HG03039 (cell line): ENCODE results near the gene TSPEAR.

Experiments used
- ATAC-seq: cut with Tn5 transposase; IDR thresholded peaks from one replicate; pipeline ENCODE4 v1.9.1; 2021; ENCODE audit warnings: mild to moderate bottlenecking, moderate library complexity; ENCODE audit not compliant: unreplicated experiment

TSPEAR gene

DNA sequence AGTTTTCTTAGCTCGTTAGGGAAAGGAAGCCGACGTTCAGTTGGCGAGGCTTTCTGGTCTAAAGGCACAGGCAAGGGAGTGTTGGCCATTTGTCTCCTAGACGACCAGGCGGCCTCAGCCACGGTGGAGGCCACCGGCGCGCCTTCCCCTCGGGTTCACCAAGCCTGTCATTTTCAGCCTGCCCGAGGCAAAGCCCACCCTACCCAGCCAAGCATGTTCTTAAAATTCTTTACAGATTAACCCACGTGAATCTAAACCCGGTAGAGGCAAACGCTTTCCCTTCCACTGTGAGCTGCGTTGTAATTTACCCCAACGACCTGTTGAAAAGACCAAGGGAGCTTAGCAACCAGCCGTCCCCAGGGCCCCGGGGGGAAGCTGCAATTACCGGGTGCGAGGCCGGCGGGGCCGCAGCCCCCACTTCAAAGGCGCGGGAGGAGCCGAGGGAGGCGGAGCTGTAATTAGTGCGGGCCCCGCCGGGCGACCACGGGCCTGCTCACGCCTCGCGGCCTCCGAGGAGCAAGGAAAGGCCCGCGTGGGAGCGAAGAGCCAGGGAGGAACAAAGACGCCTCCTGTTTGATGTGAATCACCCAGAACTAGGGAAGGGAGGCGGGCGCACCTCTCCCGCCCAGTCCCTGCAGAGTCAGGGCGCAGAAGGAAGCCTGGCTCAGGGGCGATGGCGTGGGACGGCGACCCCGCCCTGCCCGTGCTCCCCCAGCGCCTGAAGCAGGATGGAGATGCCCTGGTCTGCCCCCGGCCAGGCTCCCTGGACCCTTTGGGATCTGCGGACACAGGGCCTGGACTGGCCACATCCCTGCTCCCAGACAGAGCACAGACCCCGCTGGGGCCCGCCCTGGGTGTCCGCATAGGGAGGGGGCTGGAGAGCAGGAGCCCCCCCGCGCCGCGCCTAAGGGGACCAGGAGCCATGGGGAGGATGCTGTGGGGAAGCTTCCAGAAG, 12.1 kb upstream of the TSPEAR start:
- ATAC-seq = no peak

DNA sequence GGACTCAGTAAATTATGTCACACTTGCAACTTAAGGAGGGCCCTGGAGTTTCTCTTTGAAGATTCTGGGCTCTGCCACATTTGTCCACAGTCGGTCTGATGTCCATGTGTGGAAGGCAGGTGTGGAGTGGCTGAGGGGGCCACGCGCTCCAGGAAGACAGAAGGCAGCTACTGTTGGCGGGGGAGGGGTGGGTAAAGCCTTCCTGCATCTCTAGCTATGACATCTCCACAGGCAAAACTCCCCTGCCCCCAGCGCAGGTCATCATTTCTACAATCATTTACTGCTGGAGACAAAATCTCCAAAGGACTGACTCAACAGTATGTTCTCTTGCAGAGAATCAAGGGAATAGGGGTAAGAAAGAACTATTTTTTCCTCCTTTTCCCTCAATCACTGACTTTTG, 11.4 kb upstream of the TSPEAR start:
- ATAC-seq = no peak

DNA sequence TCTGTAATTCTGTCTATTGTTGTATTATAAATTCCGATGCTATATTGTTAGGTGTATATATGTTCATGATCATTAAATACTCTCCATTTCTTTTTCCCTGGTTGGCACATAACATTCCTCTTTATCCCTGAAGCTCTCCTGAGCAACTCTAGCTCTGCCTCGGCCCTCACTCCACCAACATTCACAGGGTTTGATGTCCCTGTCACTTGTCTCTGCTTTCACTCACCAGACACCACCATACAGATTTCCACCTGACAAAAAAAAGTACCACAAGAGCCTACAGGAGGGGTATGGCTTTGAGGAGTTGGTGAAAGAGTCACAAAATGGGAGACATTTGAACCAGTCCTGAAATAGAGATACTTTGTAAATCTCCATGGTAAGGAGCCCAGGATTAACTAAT, 8.8 kb upstream of the TSPEAR start:
- ATAC-seq = no peak

DNA sequence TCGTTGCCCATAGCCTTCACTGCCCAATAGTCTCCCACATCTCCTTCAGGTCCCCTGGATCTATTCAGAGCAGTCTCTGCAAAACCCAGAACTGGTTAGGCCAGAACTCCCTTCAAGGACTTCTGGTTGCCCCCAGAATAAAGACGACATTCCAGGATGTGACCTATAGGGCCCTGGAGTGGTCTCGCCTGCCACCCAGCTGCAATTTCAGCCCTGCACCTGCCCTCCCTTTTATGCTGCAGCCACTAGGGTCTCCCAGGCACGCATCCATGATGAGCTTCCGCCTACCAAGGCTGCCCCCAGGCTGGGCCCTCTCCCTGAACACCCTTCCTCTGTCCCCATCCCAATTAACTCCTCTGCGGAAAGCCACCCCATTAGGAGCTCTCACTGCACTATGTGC, 7.2 kb upstream of the TSPEAR start:
- no peak for ATAC-seq

DNA sequence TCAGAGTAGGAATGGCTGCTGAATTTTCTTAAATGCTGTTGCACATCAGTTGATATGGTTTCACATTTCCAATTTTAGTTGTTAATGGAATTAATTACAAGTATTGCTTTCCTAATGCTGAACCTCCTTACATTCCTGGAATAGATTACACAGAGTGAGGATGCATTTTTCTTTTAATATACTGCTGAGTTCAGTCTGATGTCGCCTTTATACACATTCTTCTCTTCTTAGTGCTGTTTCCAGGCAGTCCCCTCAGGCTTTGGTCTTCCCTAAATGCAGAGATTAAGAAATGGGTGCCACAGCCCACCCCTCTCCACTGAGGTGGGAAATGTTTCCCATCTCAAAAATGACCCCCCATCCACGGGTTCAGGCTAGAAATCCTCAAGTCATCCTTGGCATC, 6.7 kb upstream of the TSPEAR start:
- no peak for ATAC-seq

DNA sequence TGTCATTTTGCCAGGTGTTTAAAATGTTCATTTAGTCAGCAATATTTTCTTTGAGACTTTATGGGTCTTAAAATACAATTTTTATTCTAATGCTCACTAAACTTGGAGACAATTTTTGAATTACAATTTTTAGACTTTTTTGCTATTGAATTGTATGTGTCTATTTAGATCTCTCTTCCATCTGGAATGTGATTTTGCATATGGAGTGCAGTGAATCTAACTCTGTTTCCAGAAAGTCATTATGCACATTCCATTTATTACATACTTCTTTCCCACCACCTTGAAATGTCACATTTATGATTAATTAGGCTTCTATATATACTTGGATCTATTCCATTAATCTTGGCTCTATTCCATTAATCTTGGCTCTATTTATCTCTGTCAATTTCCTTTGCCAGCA, 5.6 kb upstream of the TSPEAR start:
- ATAC-seq = no peak

DNA sequence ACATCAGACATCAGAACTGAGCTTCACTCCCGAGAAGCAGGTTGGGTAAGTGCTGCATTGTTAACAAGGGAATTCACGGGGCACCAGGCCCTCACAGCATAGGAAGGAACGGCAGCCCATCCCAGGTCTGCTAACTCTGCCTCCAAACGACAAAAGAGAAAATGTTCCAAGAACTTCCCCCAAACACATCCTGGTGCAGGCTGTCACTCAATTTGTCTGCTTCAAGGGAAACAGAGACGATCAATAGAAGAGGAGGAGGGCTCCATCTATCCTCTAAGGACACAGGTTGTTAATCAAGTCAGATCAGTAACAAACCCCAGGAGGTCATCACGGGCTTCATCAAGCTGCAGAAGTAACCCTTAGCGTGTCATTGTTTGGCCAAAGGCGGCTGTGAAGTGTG, 3.5 kb upstream of the TSPEAR start:
- ATAC-seq = no peak

DNA sequence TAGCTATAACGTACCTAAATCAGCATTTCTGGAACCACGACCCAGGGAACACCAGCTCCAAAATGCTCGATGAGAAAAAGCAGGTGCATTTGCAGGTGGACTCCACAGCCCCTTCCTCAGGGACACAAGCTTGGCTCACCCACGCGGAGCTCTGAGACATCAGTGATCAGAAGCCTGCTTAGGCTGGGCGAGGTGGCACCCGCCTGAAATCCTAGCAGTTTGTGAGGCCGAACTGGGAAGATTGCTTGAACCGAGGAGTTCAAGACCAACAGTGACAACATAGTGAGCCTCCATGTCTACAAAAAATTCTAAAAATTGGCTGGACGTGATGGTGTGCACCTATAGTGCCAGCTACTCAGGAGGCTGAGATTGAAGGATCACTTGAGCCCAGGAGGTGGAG, 2.5 kb upstream of the TSPEAR start:
- no peak for ATAC-seq

DNA sequence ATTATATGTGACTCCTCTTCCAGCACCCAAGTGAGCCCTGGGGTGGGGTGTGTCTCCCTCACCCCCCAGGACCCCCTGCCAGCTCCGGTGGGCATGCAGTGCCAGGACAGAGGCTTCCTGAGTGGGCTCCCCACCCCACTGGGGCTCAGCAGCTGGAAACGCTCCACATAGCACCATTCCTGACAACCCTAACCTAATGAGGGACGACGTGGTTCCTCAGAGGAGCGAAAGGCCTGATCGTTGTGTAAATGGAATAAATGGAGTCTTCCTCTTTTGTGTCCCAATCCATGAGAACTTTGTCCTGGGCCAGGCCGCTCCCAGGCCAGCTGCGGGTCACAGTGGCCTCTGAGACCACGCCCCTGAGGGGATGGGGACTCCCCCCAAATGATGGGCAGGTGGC, 1.8 kb upstream of the TSPEAR start:
- ATAC-seq = no peak

DNA sequence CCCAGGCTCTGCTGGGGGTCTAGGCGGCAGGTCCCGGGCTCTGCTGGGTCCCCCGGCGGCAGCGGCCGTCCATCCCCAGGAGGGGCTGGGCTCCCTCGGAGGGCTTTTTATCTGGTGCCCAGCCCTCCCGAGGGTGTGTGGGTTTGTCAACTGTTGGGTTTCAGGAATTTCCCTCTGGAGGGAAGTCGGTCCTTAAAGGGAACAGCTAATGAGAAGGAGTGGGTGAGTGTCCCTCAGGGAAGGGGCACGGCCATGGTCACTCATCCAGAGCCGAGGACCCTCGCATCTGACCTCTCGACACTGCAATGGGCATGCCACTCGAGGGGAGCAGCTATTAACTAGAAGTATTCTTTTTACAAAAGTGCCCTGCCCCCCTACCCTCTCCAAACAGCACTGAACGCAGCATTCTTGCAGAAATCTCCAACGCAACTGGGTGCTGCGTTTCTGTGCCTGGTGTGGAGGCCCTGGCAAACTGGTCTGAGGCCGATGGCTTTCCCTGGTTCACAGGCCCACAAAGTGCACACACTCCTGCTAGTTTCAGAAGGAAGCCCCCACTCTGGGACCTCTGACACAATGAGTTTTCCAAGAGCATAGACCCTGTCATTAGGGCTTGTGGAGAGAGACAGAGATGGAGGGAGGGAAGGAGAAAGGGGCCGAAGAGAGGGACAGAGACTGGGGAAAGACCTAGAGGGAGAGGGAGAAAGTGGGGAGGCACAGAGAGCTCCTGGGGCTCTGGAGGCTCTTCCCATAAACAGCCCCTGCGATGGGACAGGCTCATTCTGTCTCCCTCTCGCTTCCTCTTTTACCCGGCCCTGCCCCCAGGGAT, 1.0 kb upstream of the TSPEAR start:
- ATAC-seq = no peak

DNA sequence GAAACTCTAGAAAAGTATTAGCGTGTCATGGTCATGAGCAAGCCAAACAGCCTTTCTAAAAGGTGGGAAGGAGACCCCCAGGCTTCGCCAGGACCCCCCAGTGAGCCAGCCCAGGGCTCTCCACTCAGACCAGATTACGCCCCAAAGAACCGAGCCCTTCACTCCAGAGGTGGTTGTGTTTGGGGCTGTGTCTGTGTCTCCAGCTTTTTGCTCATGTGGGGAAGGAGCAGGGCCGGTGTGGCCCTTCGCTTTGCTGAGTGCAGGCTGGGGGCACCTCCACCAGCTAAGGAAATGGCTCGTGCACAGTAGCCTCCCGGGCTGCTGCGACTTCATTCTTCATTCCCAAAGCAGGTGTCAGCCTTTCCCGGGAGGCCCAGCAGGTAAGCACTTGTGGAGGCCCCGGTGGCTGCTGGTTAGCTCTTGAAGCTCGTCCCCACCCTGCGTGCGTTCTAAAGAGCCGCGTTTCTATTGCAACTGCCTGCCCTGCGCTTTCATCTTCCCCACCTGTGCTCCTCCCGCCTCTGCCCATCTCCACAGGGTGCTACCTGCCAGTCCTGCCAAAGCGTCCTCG, 531 bp downstream of the TSPEAR start:
- no peak for ATAC-seq

DNA sequence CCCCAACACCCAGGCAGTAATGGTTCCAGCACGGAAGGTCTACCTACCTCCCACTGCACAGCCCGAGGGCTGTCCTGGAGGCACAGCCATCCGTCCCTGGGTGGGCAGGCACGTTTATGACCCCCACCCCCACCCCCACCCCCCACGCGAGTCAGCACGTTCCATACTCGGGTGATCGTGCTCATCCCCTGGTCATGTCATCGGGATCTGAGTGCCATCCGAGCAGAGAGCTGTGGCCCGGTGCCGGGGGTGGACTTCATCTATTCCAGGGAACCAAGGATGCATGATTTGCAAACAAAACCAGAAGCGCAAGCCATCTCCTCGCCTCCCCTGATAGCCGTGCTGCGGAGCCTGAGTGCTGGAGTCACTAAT, 1.1 kb downstream of the TSPEAR start:
- no peak for ATAC-seq

DNA sequence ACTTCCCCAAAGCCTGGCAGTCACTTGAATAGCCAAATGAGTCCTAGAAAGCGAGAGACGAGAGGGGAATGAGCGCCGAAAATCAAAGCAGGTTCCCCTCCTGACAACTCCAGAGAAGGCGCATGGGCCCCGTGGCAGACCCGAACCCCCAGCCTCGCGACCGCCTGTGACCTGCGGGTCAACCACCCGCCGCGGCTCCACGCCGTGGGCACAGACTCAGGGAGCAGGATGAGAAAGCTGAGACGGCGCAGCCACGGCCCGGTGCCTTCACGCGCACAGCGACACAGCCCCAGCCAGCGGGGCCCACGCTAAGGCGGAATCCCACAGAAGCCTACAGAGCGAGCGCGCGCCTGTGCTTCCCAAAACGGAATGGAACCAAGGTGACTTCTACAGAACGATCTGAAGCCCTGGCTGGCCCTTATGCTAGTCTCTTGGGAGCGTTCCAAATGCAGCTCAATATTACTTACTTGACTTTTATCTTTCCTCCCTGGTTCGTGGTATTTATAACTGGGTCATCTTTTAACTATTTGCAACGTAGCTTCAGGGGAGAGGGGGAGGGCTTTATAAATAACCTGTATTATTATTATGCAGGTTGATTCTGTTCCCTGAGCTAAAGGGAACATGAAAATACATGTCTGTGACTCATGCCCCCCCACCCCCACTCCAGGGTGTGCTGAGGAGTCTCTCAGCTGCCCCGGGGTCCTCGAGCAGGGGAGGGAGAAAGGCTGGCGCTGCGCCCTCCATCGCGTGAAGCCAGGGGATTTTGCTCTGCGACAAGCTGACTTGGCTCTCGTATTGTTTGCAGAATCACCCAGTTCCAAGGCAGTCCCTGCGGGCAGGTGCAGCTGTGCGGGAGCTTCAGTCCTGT, 1.7 kb downstream of the TSPEAR start:
- no peak for ATAC-seq

DNA sequence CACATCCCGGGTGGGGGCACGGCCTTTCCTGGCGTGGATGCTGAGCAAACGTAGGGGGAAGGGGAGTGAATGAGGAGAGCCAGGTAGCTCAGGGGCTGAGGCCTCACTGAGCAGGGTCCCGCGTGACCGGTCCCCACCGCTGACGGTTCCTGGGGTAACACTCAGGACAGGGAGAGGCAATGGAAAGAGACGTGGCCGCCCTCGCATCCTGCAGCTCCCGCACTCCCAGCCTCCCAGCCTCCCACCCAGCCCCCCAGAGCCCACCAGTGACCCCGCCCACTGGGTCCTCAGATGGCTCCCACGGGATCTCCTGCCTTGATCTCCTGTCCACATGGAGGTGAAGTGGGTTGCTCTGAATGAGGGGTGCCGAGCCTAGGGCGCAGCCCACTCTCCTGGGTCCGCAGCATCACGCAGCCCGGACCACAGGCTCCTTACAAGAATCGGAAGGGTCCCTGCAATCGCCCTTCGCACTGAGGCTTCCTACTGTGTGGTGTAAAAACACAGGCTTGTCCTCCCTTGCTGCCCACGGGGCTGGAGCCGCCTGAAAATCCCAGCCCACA, 2.4 kb downstream of the TSPEAR start:
- ATAC-seq = no peak

DNA sequence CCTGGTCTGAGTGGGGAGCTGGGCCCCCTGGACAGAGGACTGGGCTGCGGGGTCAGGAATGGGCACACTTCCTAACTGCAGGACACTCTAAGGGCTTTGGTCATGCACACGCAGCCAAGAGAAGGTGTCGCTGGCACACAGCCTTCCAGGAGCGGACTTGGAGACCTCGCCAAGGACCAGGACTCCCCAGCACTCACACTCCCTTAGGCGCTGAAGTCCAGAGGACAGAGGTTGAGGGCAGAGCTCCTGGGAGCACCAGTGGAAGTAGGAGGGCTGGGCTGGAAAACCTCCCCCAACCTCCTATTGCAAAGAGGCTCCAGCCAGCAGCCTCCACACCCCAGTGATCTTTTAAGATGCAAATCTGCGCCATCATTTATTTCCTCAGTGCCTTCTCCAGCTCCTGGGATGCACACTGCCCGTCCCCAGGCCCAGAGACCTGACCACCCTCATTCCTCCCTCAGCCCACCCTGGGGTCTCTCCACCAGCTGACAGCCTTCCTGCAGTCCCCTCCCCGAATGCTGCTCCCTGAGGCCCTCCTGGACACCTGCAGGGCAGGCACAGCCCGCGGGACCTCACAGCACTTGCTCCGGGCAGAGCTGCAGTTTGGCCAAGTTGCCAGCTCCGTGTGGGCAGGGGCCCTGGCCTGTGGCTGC, 3.0 kb downstream of the TSPEAR start:
- ATAC-seq = no peak

DNA sequence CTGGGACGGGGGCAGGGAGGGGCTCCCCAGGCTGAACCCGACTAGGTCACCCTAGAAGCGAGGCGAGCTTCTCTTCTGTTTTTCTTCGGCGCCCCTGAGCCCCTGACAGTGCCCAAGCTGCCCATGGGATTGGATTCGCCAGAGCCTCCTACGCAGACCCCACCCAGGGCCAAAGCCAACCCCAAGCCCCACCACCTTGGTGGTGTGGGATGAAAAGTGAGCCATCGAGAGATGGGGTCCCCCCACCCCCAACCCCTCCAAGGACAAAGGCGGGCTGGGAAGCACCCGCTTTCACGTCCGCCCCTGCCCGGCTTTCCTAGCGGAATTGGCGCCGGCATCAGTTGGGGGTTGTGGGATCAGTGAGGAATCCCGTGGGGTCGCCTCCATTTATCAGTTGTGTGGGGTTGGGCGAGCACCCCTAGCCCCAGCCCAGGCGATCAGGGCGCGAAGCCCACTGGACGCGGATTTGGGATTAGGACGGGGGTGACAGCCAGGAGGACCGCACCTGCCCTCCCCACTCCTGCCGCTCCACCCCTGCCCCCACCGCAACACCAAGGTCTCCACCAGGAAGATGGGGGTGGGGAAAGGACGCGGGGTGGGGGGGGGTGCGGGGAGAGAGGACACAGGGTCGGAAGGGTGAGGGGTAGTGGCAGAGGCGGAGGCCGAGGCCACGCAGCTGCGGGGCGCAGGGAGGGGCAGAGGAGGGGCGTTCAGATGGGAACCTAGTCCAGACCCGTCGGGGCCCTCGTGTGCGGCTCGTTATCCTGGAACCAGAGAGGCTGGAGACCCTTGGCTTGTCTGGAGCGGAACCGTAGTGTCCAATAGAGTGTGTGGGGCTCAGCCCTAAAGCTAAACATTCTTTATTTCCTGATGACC, 4.4 kb downstream of the TSPEAR start:
- ATAC-seq = no peak

DNA sequence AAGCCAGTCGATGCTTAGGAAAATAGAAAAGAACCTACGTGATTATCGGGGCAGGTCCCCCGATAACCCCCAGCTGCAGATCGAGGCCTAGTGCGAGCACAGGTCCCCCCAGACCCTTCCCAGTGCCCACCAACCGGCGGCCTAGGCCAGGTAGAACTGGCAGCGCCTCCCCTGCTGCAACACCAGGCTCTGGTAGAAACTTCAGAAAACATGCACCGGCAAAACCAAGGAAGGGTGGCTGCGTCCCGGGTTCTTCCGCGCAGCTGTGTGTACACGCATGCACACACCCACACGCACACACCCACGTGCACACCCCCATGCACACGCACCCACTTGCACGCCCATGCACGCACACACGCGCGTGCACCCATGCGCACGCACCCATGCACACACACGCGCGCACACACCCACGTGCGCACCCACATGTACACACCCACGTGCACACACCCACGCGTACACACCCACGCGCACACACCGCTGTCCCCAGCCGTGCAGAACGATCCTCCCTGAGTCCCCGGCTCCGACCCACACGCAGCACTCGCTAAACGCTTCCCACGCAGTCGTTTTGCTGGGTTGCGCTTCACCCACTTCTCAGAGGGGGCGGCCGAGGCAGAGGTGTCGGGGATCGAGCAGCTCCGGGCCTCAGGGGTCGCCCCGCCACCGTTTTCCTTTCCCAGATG, 5.2 kb downstream of the TSPEAR start:
- no peak for ATAC-seq

DNA sequence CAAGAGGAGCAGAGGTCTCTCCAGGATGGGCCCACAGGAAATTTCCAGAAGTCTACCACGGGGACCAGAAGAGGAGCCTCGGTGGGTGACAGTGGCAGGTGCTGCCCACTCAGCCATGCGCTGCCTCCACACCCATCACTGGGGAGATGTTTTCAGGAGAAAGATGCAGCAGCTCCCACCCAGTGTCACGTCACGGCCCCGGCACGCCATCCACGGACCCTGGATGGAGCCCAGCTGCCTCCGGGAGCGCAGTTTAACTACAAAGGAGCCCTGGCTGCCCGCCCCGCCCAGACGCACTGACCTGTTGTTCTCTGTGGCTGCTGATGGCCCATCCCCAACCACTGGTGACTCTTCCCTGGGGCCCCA, 6.8 kb downstream of the TSPEAR start:
- no peak for ATAC-seq
